ENCODE results near the gene B4GALNT2.

B4GALNT2 gene

GRCh38 chr17:49210158-49211029 is 77.8 kb downstream of the B4GALNT2 start, which contains the start of the genes ABI3 and GNGT2:
Gene ABI3, plus strand, starts transcription at chr17:49210707. Its CDS starts 18 bp downstream, at chr17:49210725.
Gene GNGT2, minus strand, starts transcription at chr17:49210574. Its CDS starts 3,152 bp downstream, at chr17:49207422.
- no peak for DNase-seq (ENCODE audit: low read depth, low spot score)

- no peak for DNase-seq (ENCODE audit: low read depth, low spot score)
Observed at GRCh38 chr17:49213399-49213798, 80.8 kb downstream of the B4GALNT2 start.

GRCh38 chr17:49213847-49214246 is 81.3 kb downstream of the B4GALNT2 start:
- no peak for DNase-seq (ENCODE audit: low read depth, low spot score)

GRCh38 chr17:49214676-49215360 is 82.2 kb downstream of the B4GALNT2 start:
- DNase-seq (ENCODE audit: low read depth, low spot score) = no peak

- DNase-seq (ENCODE audit: low read depth, low spot score) = no peak
Observed at GRCh38 chr17:49216482-49216881, 83.9 kb downstream of the B4GALNT2 start.

- no peak for DNase-seq (ENCODE audit: low read depth, low spot score)
Observed at GRCh38 chr17:49216953-49217650, 84.5 kb downstream of the B4GALNT2 start.

- no peak for DNase-seq (ENCODE audit: low read depth, low spot score)
Observed at GRCh38 chr17:49217651-49218413, 85.3 kb downstream of the B4GALNT2 start.

- no peak for DNase-seq (ENCODE audit: low read depth, low spot score)
Observed at GRCh38 chr17:49218941-49219913, 86.7 kb downstream of the B4GALNT2 start.

GRCh38 chr17:49219987-49220386 is 87.4 kb downstream of the B4GALNT2 start:
- no peak for DNase-seq (ENCODE audit: low read depth, low spot score)

GRCh38 chr17:49223168-49223516 is 90.6 kb downstream of the B4GALNT2 start:
- DNase-seq (ENCODE audit: low read depth, low spot score) = no peak

- DNase-seq (ENCODE audit: low read depth, low spot score) = no peak
Observed at GRCh38 chr17:49223517-49224197, 91.1 kb downstream of the B4GALNT2 start.

- no peak for DNase-seq (ENCODE audit: low read depth, low spot score)
Observed at GRCh38 chr17:49224198-49224996, 91.8 kb downstream of the B4GALNT2 start.

GRCh38 chr17:49224997-49225337 is 92.4 kb downstream of the B4GALNT2 start:
- DNase-seq (ENCODE audit: low read depth, low spot score) = no peak

- no peak for DNase-seq (ENCODE audit: low read depth, low spot score)
Observed at GRCh38 chr17:49225554-49226236, 93.1 kb downstream of the B4GALNT2 start.
